AG04450 (cell line): ENCODE results near the gene DAAM2. TPM values are rescaled to one million over a fixed set of nuclear protein-coding genes. Genes with fewer than 3 reads are reported as not detected.

Experiments used
- CTCF ChIA-PET: fragments of 300-600, 350-600 bp; formaldehyde crosslinking; extraction: SDS; loops from one replicate; lab custom pipeline; 2022; ENCODE audit warnings: antibody characterized with exemption, inconsistent platforms; lab: Charles Lee
- POLR2A ChIA-PET: fragments of 350-600 bp; formaldehyde crosslinking; extraction: SDS; loops from one replicate; lab custom pipeline; 2021; ENCODE audit warnings: antibody characterized with exemption, inconsistent platforms; lab: Yijun Ruan, JAX
- DNase-seq: peaks from one replicate; pipeline ENCODE4 v3.0.0-alpha.2; 2011; ENCODE audit warnings: low read depth, low spot score
- H3K27ac ChIP-seq: one replicate; pipeline ENCODE4 v1.5.1; 2012; ENCODE audit warnings: low read depth, low read length, control low read depth
- H3K27me3 ChIP-seq: one replicate; pipeline ENCODE4 v1.6.0; 2012; ENCODE audit warnings: low read length; ENCODE audit not compliant: control insufficient read depth, insufficient read depth
- H3K4me3 ChIP-seq: 2 replicates; pipeline ENCODE4 v1.5.1; 2011; ENCODE audit warnings: mild to moderate bottlenecking, low read depth, low read length, control low read depth
- H3K9me3 ChIP-seq: 2 replicates; pipeline ENCODE4 v1.5.1; 2012; ENCODE audit warnings: low read length; ENCODE audit not compliant: control insufficient read depth, insufficient read depth
- polyA minus RNA-seq: library from RNA; depleted of rRNA, polyadenylated mRNA; stranded (reverse); fragments of >200 nt; gene quantifications from 2 replicates; pipeline ENCODE4 v1.2.3, GENCODE V29; 2011; rRNA and poly(A)+ RNA removed
- polyA plus RNA-seq: library from polyadenylated mRNA; depleted of rRNA; stranded (reverse); fragments of >200 nt; gene quantifications from 2 replicates; pipeline ENCODE4 v1.2.3, GENCODE V29; 2011; rRNA removed
- TF ChIP-seq, protein P1 (sequence below): IDR thresholded peaks from 2 replicates; pipeline ENCODE4 v1.5.1; 2011; ENCODE audit warnings: low read depth, low read length, control low read depth, inconsistent platforms

The DAAM2 gene
- polyA plus RNA-seq, result 2.9 and 3.5 TPM in 2 replicates
- polyA minus RNA-seq, result 3.7 and 4.5 TPM in 2 replicates

DNA sequence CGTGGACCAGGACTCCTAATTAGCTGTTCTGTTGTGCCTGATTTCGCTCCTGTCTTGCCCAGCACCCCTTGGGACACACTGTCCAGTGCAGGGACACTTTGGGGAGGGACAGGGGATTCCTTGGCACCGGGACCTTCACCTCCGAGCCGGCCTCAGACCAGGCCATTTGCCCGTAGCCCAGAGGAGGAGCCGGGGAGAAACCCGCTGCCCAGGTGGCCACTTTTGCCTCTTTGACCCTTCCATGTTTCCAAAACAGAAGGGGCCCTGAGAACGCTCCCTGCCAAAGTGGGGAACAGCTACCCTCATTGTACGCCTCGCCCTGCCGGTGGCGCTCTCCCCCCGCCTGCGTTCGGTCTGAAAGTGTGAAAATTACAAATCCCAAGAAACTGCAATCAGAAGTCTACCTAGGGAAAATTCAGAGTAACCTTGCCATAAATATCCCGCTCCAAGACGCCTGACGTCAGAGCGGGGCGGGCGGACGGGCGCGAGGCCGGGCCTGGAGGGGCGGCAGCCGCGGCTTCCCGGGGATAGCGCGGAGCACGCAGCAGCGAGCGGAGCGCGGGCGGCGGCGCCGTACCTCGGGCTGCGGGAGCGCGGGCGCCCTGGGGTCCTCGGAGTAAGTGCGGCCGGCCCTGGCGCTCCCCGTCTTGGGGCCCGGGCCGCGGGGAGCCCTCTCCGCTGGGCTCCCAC, at the start of gene DAAM2:
Gene DAAM2, plus strand, starts transcription at position 527 of the 690 bp plus-strand sequence. CDS start 63,927 bp downstream, outside the sequence.
- CTCF ChIA-PET, result interaction anchor here (0.6 to 2.0 kb wide), 11 partner anchors 10 to 442 kb away, joined by 3 to 9 read pairs (median 4); no protein-coding TSS in a partner anchor
- POLR2A ChIA-PET, result interaction anchor here (0.6 to 1.3 kb wide), 2 partner anchors 44 to 90 kb away, joined by 3 read pairs; no protein-coding TSS in a partner anchor

DNA sequence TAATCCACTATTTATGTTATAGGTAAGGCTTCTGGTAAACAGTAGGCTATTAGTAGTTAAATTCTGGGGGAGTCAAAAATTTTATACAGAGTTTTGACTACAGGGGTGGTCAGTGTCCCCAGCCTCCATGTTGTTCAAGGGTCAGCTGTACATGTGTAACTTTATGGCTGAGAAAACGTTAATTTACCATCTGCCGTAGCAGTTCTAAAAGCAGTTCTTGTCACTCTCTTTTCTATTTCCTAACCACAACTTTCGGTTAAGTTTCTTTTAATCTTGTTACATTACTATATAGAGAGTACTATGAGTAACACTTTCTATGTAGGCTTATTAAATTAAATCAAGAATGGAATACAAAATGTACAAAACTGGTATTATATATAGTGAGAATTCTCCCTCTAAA, 45.4 kb upstream of the DAAM2 start:
- ChIA-PET CTCF (no interaction called here), POLR2A (no interaction called here)
- no peak overlapping the region for H3K27ac ChIP-seq
- no peak overlapping the region for H3K4me3 ChIP-seq
- no peak for DNase-seq
- H3K9me3 ChIP-seq, result no peaks in the 10 kb centered on the region
- TF ChIP-seq, protein P1, sequence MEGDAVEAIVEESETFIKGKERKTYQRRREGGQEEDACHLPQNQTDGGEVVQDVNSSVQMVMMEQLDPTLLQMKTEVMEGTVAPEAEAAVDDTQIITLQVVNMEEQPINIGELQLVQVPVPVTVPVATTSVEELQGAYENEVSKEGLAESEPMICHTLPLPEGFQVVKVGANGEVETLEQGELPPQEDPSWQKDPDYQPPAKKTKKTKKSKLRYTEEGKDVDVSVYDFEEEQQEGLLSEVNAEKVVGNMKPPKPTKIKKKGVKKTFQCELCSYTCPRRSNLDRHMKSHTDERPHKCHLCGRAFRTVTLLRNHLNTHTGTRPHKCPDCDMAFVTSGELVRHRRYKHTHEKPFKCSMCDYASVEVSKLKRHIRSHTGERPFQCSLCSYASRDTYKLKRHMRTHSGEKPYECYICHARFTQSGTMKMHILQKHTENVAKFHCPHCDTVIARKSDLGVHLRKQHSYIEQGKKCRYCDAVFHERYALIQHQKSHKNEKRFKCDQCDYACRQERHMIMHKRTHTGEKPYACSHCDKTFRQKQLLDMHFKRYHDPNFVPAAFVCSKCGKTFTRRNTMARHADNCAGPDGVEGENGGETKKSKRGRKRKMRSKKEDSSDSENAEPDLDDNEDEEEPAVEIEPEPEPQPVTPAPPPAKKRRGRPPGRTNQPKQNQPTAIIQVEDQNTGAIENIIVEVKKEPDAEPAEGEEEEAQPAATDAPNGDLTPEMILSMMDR, result no peak
- no peaks in the 10 kb centered on the region for H3K27me3 ChIP-seq

More for the DNA sequence above, at the start of gene DAAM2:
- Histone ChIP-seq H3K27ac (no peak within 1 kb of the TSS), H3K9me3 (no peaks in the 10 kb centered on the region; the same call in 1 of the 2 replicates), H3K27me3 (peaks cover 26% of the 10 kb centered on the region), H3K4me3 (peak within 1 kb of the TSS; percentile 57)
- DNase-seq, result no peak
- TF ChIP-seq, protein P1, result 0 out of 2 replicates have a peak, but pooled peaks have one; percentile 18

DNA sequence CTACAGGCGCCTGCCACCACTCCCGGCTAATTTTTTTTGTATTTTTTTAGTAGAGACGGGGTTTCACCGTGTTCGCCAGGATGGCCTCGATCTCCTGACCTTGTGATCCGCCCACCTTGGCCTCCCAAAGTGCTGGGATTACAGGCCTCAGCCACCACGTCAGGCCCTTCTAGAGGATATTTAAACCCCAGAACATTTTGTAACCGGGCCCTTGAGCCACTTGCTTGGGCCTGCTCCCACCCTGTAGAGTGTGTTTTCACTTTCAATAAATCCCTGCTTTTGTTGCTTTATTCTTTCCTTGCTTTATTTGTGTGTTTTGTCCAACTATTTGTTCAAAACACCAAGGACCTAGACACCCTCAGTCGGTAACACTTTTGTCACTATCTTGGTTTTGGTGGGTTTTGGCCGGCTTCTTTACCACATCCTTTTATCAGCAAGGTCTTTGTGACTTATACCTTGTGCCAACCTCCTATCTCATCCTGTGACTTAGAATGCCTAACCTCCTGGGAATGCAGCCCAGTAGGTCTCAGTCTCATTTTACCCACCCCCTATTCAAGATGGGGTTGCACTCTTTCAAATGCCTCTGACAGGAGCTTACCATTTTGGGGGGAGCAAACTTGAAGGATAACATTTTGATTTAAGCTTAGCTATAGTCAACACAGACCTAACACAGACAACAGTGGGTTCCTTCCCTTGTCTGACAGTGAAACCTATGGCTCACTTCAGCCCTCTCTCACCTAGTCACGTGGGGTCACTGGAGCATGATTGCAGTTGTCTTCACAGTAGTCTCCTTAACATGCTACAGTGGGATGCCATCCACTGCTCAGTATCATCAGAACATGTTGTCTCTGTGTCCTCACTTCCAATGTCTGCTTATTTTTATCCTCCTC, 39.1 kb upstream of the DAAM2 start:
- Histone ChIP-seq H3K9me3 (no peaks in the 10 kb centered on the region), H3K27ac (no peak overlapping the region), H3K27me3 (no peaks in the 10 kb centered on the region), H3K4me3 (no peak overlapping the region)
- POLR2A ChIA-PET, result no interaction called here
- CTCF ChIA-PET, result no interaction called here
- TF ChIP-seq, protein P1, result no peak
- DNase-seq, result no peak

DNA sequence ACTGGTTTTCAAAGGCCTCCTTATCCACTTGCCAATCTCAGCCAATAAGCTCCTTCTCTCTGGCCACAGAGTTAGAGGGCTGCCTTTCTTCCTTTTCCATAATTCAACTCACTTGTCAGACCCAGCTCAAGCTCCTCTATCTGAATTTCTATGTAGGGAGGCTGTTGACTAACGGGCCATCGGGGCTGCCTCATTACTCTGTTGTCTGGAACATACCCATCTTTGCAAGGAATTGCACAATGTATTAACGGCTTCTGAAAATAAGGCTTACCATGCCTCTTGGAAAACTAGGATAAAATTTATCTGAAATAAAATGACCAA, 38.5 kb upstream of the DAAM2 start:
- no peaks in the 10 kb centered on the region for H3K27me3 ChIP-seq
- H3K4me3 ChIP-seq, result no peak overlapping the region
- no peak overlapping the region for H3K27ac ChIP-seq
- ChIA-PET CTCF (no interaction called here), POLR2A (no interaction called here)
- no peak for DNase-seq
- TF ChIP-seq, protein P1, result no peak
- H3K9me3 ChIP-seq, result no peaks in the 10 kb centered on the region
